OCI-LY7 (cell line): ENCODE measurements around the gene EME1. TPM values are rescaled to one million over a fixed set of nuclear protein-coding genes. Genes with fewer than 3 reads are reported as not detected.

Experiments
- BruUV-seq: library from RNA; stranded (reverse); fragments of 400-500 nt; replicated peaks from 2 replicates; lab custom pipeline; 2021; lab: Mats Ljungman, UMichigan
- CTCF ChIA-PET: fragments of 300-600 bp; sonication (Branson Sonifier 250); formaldehyde crosslinking; loops from one replicate; lab custom pipeline; 2022; ENCODE audit warnings: antibody characterized with exemption; ENCODE audit not compliant: unreplicated experiment; lab: Charles Lee
- POLR2A ChIA-PET: fragments of 300-600 bp; sonication (Branson Sonifier 250); formaldehyde crosslinking; loops from one replicate; lab custom pipeline; 2022; ENCODE audit warnings: antibody characterized with exemption; lab: Charles Lee
- DNase-seq: peaks from one replicate; pipeline ENCODE4 v3.0.0-alpha.2; 2015; ENCODE audit warnings: low spot score
- H2AFZ ChIP-seq: fragments of 200-600 bp; sonication (generic), shearing (Covaris generic); 2 replicates; pipeline ENCODE4 v1.6.1; 2014; ENCODE audit warnings: mild to moderate bottlenecking, antibody characterized with exemption, low read length, moderate library complexity
- H3K27ac ChIP-seq: fragments of 200-600 bp; sonication (generic); 2 replicates; pipeline ENCODE4 v1.5.1; 2014; ENCODE audit warnings: mixed run types, low read depth, mild to moderate bottlenecking, moderate library complexity, low read length, inconsistent platforms; ENCODE audit not compliant: poor library complexity, severe bottlenecking
- H3K36me3 ChIP-seq: fragments of 200-600 bp; sonication (generic); 2 replicates; pipeline ENCODE4 v1.6.1; 2014; ENCODE audit warnings: mild to moderate bottlenecking, antibody characterized with exemption, low read length, moderate library complexity, mixed read lengths; ENCODE audit not compliant: insufficient read depth
- H3K4me1 ChIP-seq: fragments of 200-600 bp; sonication (generic); 2 replicates; pipeline ENCODE4 v1.5.1; 2014; ENCODE audit warnings: mild to moderate bottlenecking, low read length; ENCODE audit not compliant: insufficient read depth, poor library complexity, severe bottlenecking
- H3K4me2 ChIP-seq: fragments of 200-600 bp; sonication (generic); 2 replicates; pipeline ENCODE4 v1.6.1; 2014; ENCODE audit warnings: mild to moderate bottlenecking, low read length
- H3K4me3 ChIP-seq: fragments of 200-600 bp; sonication (generic); 2 replicates; pipeline ENCODE4 v1.5.1; 2014; ENCODE audit warnings: mild to moderate bottlenecking, low read depth, low read length; ENCODE audit not compliant: poor library complexity, severe bottlenecking
- H3K79me2 ChIP-seq: fragments of 200-600 bp; sonication (generic); 2 replicates; pipeline ENCODE4 v1.6.1; 2016; ENCODE audit warnings: low read depth, mild to moderate bottlenecking, low read length, moderate library complexity, mixed read lengths; ENCODE audit not compliant: insufficient read depth
- H3K9me2 ChIP-seq: fragments of 200-600 bp; sonication (generic); 2 replicates; pipeline ENCODE4 v1.6.1; 2016; ENCODE audit warnings: mild to moderate bottlenecking, low read length, mixed read lengths; ENCODE audit not compliant: insufficient read depth
- H3K9me3 ChIP-seq: fragments of 200-600 bp; sonication (generic); 2 replicates; pipeline ENCODE4 v1.6.1; 2014; ENCODE audit warnings: mild to moderate bottlenecking, mixed run types, low read length, mixed read lengths
- H4K20me1 ChIP-seq: fragments of 200-600 bp; sonication (generic); 2 replicates; pipeline ENCODE4 v1.6.1; 2014; ENCODE audit warnings: mild to moderate bottlenecking, antibody characterized with exemption, low read length, moderate library complexity, mixed read lengths; ENCODE audit not compliant: insufficient read depth
- CTCF ChIP-seq: fragments of 200-600 bp; sonication (generic); conservative IDR thresholded peaks from 2 replicates; pipeline ENCODE4 v1.5.1; 2014; ENCODE audit warnings: mild to moderate bottlenecking, antibody characterized with exemption, low read length, moderate library complexity, mixed read lengths
- EZH2phosphoT487 ChIP-seq: fragments of 200-600 bp; sonication (generic); IDR thresholded peaks from 2 replicates; pipeline ENCODE4 v1.6.1; 2018; ENCODE audit warnings: low read depth, borderline replicate concordance, mild to moderate bottlenecking, mixed run types, antibody characterized with exemption, low read length, moderate library complexity, mixed read lengths
- intact Hi-C: fragments of 100-400 bp; cut with micrococcal nuclease; formaldehyde crosslinking; loops from one replicate; pipeline ENCODE4 v1.10.0; 2022; ENCODE audit not compliant: unreplicated experiment
- total RNA-seq, 2 experiments: library from RNA; depleted of rRNA in 1 of 2; stranded (reverse); fragments of >200 nt in 1 of 2; shearing (Covaris generic) in 1 of 2; gene quantifications; 2 replicates each; pipeline ENCODE4 v1.2.3, GENCODE V29; 2014 to 2022

Gene EME1
- total RNA-seq, 2 experiments from 2014 or later = 25.2 to 34.2 TPM

GRCh38 chr17:50421308-50422051, 48.5 kb downstream of the EME1 start:
- Histone ChIP-seq H3K9me3 (no peaks in the 10 kb centered on the region; the same call in 1 of the 2 replicates), H3K4me1 (peaks cover 25% of the 10 kb centered on the region), H3K27ac (peak overlapping the region; percentile 68), H4K20me1 (no peaks in the 10 kb centered on the region), H3K36me3 (no peaks in the 10 kb centered on the region), H3K79me2 (no peaks in the 10 kb centered on the region), H3K9me2 (no peaks in the 10 kb centered on the region), H3K4me2 (peak overlapping the region; percentile 65), H3K4me3 (peak overlapping the region; percentile 53), H2AFZ (peak overlapping the region; percentile 94)
- BruUV-seq = no TSS peak
- intact Hi-C loops = no loop called here
- TF ChIP-seq EZH2phosphoT487 = no peak
- TF ChIP-seq CTCF = no peak
- DNase-seq = peak; percentile 56
- ChIA-PET POLR2A (interaction anchor here (0.6 to 3.4 kb wide), 9 partner anchors 9 to 753 kb away, joined by 3 to 12 read pairs (median 4); partner anchors contain the start of genes EME1, LRRC59 and MRPL27), CTCF (interaction anchor here (1.7 kb wide), 1 partner anchor 24 kb away, joined by 6 read pairs; the partner anchor contains the start of gene LRRC59)

- Histone ChIP-seq H3K9me3 (no peaks in the 10 kb centered on the region; the same call in 1 of the 2 replicates), H2AFZ (no peak overlapping the region), H3K9me2 (no peaks in the 10 kb centered on the region), H4K20me1 (no peaks in the 10 kb centered on the region), H3K4me1 (peaks cover 37% of the 10 kb centered on the region), H3K79me2 (no peaks in the 10 kb centered on the region), H3K4me3 (no peak overlapping the region), H3K4me2 (no peak overlapping the region), H3K27ac (no peak overlapping the region), H3K36me3 (no peaks in the 10 kb centered on the region)
- ChIA-PET POLR2A (interaction anchor here (0.6 to 3.4 kb wide), 3 partner anchors 25 to 301 kb away, joined by 4 to 12 read pairs (median 4); partner anchors contain the start of gene LRRC59), CTCF (no interaction called here)
- DNase-seq = no peak
- TF ChIP-seq EZH2phosphoT487 (no peak), CTCF (no peak)
- no TSS peak for BruUV-seq
- intact Hi-C loops = no loop called here
These were observed 49.7 kb downstream of the EME1 start for GRCh38 chr17:50422738-50423137.
